Fibroblast of lung (primary cell): ENCODE measurements around the gene OPN1MW3. TPM values are rescaled to one million over a fixed set of nuclear protein-coding genes. Genes with fewer than 3 reads are reported as not detected.
"Not testable (repeated sequence)": the region's sequence is repeated elsewhere in the genome, so short reads cannot be mapped to it uniquely, and the experiment has no call there.

ENCODE experiments used
- DNase-seq, 2 donors: peaks; one replicate each; pipeline versions ENCODE4 v3.0.0 to v3.0.0-alpha.2; 2010; ENCODE audit warnings: low read depth in 2 of 2
- H2AFZ ChIP-seq: 2 replicates; pipeline ENCODE4 v1.5.1; 2012; ENCODE audit warnings: low read length, control low read depth, inconsistent platforms
- H3K27ac ChIP-seq: 2 replicates; pipeline ENCODE4 v1.5.1; 2011; ENCODE audit warnings: low read length, control low read depth; ENCODE audit not compliant: insufficient read depth
- H3K27me3 ChIP-seq: 2 replicates; pipeline ENCODE4 v1.5.1; 2011; ENCODE audit warnings: mild to moderate bottlenecking, low read length; ENCODE audit not compliant: control insufficient read depth, insufficient read depth
- H3K36me3 ChIP-seq: 2 replicates; pipeline ENCODE4 v1.5.1; 2011; ENCODE audit warnings: low read length; ENCODE audit not compliant: control insufficient read depth, insufficient read depth
- H3K4me1 ChIP-seq: 2 replicates; pipeline ENCODE4 v1.5.1; 2011; ENCODE audit warnings: low read length; ENCODE audit not compliant: control insufficient read depth, insufficient read depth; ENCODE audit errors: extremely low read depth
- H3K4me2 ChIP-seq: 2 replicates; pipeline ENCODE4 v1.5.1; 2011; ENCODE audit warnings: low read length, control low read depth; ENCODE audit not compliant: insufficient read depth; ENCODE audit errors: extremely low read depth
- H3K4me3 ChIP-seq, 4 experiments: fragments of 200-600 bp in 1 of 4; sonication (generic) in 1 of 4; replicated peaks in 1 of 4; 2 replicates each; pipeline ENCODE4 v1.5.1; 2011 to 2016; ENCODE audit warnings: low read length in 4 of 4, low read depth in 3 of 4, mild to moderate bottlenecking in 3 of 4, control low read depth in 2 of 4, inconsistent platforms in 1 of 4, mixed read lengths in 1 of 4; ENCODE audit not compliant: insufficient read depth in 1 of 4; ENCODE audit errors: control extremely low read depth in 1 of 4
- H3K79me2 ChIP-seq: 2 replicates; pipeline ENCODE4 v1.5.1; 2012; ENCODE audit warnings: mild to moderate bottlenecking, low read length, inconsistent platforms; ENCODE audit not compliant: control insufficient read depth, insufficient read depth
- H3K9ac ChIP-seq: 2 replicates; pipeline ENCODE4 v1.5.1; 2011; ENCODE audit warnings: mild to moderate bottlenecking, low read length, control low read depth; ENCODE audit not compliant: insufficient read depth
- H3K9me3 ChIP-seq: 2 replicates; pipeline ENCODE4 v1.5.1; 2012; ENCODE audit warnings: low read depth, low read length; ENCODE audit not compliant: control insufficient read depth, insufficient read depth
- H4K20me1 ChIP-seq: 2 replicates; pipeline ENCODE4 v1.5.1; 2011; ENCODE audit warnings: low read length; ENCODE audit not compliant: control insufficient read depth, insufficient read depth; ENCODE audit errors: extremely low read depth
- CTCF ChIP-seq, 2 donors: IDR thresholded peaks in 1 of 2; conservative IDR thresholded peaks in 1 of 2; 1 replicate in 1 of 2; 2 replicates in 1 of 2; pipeline ENCODE4 v1.5.1; 2011 to 2012; ENCODE audit warnings: low read length in 2 of 2, control low read depth in 1 of 2, inconsistent platforms in 1 of 2, low read depth in 1 of 2, mild to moderate bottlenecking in 1 of 2
- EZH2 ChIP-seq: IDR thresholded peaks from 2 replicates; pipeline ENCODE4 v1.5.1; 2012; ENCODE audit warnings: low read length, control low read depth, mild to moderate bottlenecking; ENCODE audit errors: missing control alignments
- polyA plus RNA-seq, 2 donors: library from polyadenylated mRNA; depleted of rRNA in 1 of 2; stranded (reverse) in 1 of 2; unstranded in 1 of 2; fragments of >200 nt; gene quantifications; 2 replicates each; pipeline ENCODE4 v1.2.1, GENCODE V29; 2011 to 2012; ENCODE audit warnings: missing spikeins in 1 of 2
- total RNA-seq: library from RNA; depleted of rRNA; stranded (reverse); fragments of >200 nt; gene quantifications from 2 replicates; pipeline ENCODE4 v1.2.1, GENCODE V29; 2014

Gene OPN1MW3
- total and polyA plus RNA-seq, 2 donors (not counting 1 experiment from before 2014, with no cell fraction given): not detected

- H3K9ac ChIP-seq: no peak overlapping the region
- no peak overlapping the region for H3K4me3 ChIP-seq
- TF ChIP-seq CTCF (conservative IDR thresholded peaks at IDR 0.05 in 1 of 2, IDR thresholded peaks at IDR 0.05 in 1 of 2; ENCODE audit: low read depth in 1 of 2, low read length in 2 of 2) (no peak), EZH2 (no peak)
- no peak overlapping the region for H3K27ac ChIP-seq
- H3K27me3 ChIP-seq: no peaks in the 10 kb centered on the region
- no peak overlapping the region for H3K4me2 ChIP-seq
- H4K20me1 ChIP-seq: no peaks in the 10 kb centered on the region
- no peak overlapping the region for H2AFZ ChIP-seq
- no peaks in the 10 kb centered on the region for H3K79me2 ChIP-seq
- no peaks in the 10 kb centered on the region for H3K9me3 ChIP-seq
- no peaks in the 10 kb centered on the region for H3K4me1 ChIP-seq
- H3K36me3 ChIP-seq: no peaks in the 10 kb centered on the region
- no peak for DNase-seq
These were observed 40.9 kb downstream of the OPN1MW3 start for GRCh38 chrX:154298312-154298711.

GRCh38 chrX:154300816-154301215 lies 43.4 kb downstream of the OPN1MW3 start:
- Histone ChIP-seq H4K20me1 (no peaks in the 10 kb centered on the region), H3K27me3 (no peaks in the 10 kb centered on the region), H3K4me3 (no peak overlapping the region), H3K9ac (no peak overlapping the region), H3K4me1 (no peaks in the 10 kb centered on the region), H3K9me3 (no peaks in the 10 kb centered on the region), H3K27ac (no peak overlapping the region), H3K4me2 (no peak overlapping the region), H2AFZ (no peak overlapping the region), H3K79me2 (no peaks in the 10 kb centered on the region), H3K36me3 (no peaks in the 10 kb centered on the region)
- TF ChIP-seq CTCF (conservative IDR thresholded peaks at IDR 0.05 in 1 of 2, IDR thresholded peaks at IDR 0.05 in 1 of 2; ENCODE audit: low read depth in 1 of 2, low read length in 2 of 2) (no peak), EZH2 (no peak)
- no peak for DNase-seq

GRCh38 chrX:154302998-154303397 lies 45.6 kb downstream of the OPN1MW3 start:
- not testable (repeated sequence) for H3K4me3 ChIP-seq, H4K20me1 ChIP-seq, H3K4me1 ChIP-seq, H3K9me3 ChIP-seq, H3K4me2 ChIP-seq, H2AFZ ChIP-seq, H3K79me2 ChIP-seq, H3K27me3 ChIP-seq, DNase-seq, H3K9ac ChIP-seq, H3K27ac ChIP-seq, H3K36me3 ChIP-seq
